ENCODE results near the gene KIF4A. TPM values are rescaled to one million over a fixed set of nuclear protein-coding genes. Genes with fewer than 3 reads are reported as not detected.

Gene KIF4A
- total and polyA plus RNA-seq, 2 of the 4 experiments (the other 2 are of a cell fraction) = 10.0 to 19.0 TPM

DNA sequence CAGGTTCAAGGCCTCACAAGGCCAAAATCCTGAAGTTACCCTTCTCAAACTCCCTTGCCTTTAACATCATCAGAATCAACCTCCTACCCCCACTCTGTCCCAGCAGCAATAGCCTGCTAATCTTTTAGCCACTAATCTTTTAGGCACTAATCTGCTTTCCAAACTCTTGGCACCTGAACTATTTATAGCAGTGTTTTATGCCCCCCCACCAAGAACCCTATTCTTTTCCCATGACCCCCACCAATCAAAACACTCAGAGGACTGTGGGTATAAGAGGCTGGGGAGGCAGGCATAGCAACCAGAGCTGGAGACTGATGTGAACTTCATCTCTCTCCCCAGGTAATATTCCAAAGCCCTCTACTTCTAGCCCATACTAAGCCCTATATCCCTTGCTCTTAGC is 21.9 kb upstream of the KIF4A start, which contains the start of gene ARR3:
TSS of gene ARR3 (plus strand) at position 301 of the 400 bp plus-strand sequence. CDS start 1,052 bp downstream, outside the sequence.
- in situ Hi-C loops (cut with MboI; ENCODE audit: low sequenced_read_pairs) (no loop called here), dilution Hi-C loops (cut with HindIII; ENCODE audit: low sequenced_read_pairs, unreplicated experiment) (no loop called here), intact Hi-C loops (cut with micrococcal nuclease) (no loop called here)
- Histone ChIP-seq H3K23ac (ENCODE audit: low read depth, low read length) (no peak within 1 kb of the TSS), H3K4ac (ENCODE audit: low read depth, low read length) (no peak within 1 kb of the TSS), H2AK9ac (replicated peaks; ENCODE audit: low read depth, low read length, poor library complexity) (no peak within 1 kb of the TSS), H4K5ac (ENCODE audit: low read depth, low read length) (no peak within 1 kb of the TSS), H2BK120ac (ENCODE audit: low read depth, low read length) (no peak within 1 kb of the TSS), H3K9me1 (ENCODE audit: insufficient read depth, low read length) (no peaks in the 10 kb centered on the region), H3K79me1 (ENCODE audit: low read depth in 1 of 2, low read length in 2 of 2) (no peaks in the 10 kb centered on the region), H4K8ac (ENCODE audit: low read depth in 2 of 2, low read length in 2 of 2) (no peak within 1 kb of the TSS), H3K9ac (ENCODE audit: low read depth, low read length) (no peak within 1 kb of the TSS), H2BK15ac (ENCODE audit: low read depth, low read length) (no peak within 1 kb of the TSS), H3K18ac (ENCODE audit: low read depth, low read length) (no peak within 1 kb of the TSS), H3K14ac (replicated peaks; ENCODE audit: low read depth, low read length) (no peak within 1 kb of the TSS), H2AFZ (replicated peaks; ENCODE audit: low read length, poor library complexity) (no peak within 1 kb of the TSS), H3K4me2 (ENCODE audit: low read depth, low read length) (no peak within 1 kb of the TSS), H2BK5ac (ENCODE audit: low read depth, low read length, poor library complexity, severe bottlenecking) (no peak within 1 kb of the TSS), H2AK5ac (ENCODE audit: low read depth, low read length) (no peak within 1 kb of the TSS), H3K4me3 (ENCODE audit: insufficient read depth, low read depth, low read length) (no peak within 1 kb of the TSS), H3K36me3 (ENCODE audit: control insufficient read depth, insufficient read depth, low read length) (no peaks in the 10 kb centered on the region), H3K27me3 (ENCODE audit: control insufficient read depth, insufficient read depth, low read length) (peaks cover 7% of the 10 kb centered on the region), H3K4me1 (ENCODE audit: control insufficient read depth, insufficient read depth, low read length) (no peaks in the 10 kb centered on the region), H2BK20ac (ENCODE audit: low read depth, low read length) (no peak within 1 kb of the TSS), H3K56ac (ENCODE audit: extremely low read depth, insufficient read depth, low read length) (no peak within 1 kb of the TSS), H4K20me1 (ENCODE audit: insufficient read depth, low read length) (no peaks in the 10 kb centered on the region), H4K91ac (ENCODE audit: insufficient read depth, low read depth, low read length) (no peak within 1 kb of the TSS), H3K27ac (ENCODE audit: insufficient read depth, low read length) (no peak within 1 kb of the TSS), H3K9me3 (ENCODE audit: control insufficient read depth, insufficient read depth, low read length) (no peaks in the 10 kb centered on the region)
- ChIA-PET POLR2A (ENCODE audit: unreplicated experiment) (no interaction called here), CTCF (no interaction called here)
- ATAC-seq (ENCODE audit: low read depth) = no peak
- no peak for DNase-seq
- TF ChIP-seq, protein P1, sequence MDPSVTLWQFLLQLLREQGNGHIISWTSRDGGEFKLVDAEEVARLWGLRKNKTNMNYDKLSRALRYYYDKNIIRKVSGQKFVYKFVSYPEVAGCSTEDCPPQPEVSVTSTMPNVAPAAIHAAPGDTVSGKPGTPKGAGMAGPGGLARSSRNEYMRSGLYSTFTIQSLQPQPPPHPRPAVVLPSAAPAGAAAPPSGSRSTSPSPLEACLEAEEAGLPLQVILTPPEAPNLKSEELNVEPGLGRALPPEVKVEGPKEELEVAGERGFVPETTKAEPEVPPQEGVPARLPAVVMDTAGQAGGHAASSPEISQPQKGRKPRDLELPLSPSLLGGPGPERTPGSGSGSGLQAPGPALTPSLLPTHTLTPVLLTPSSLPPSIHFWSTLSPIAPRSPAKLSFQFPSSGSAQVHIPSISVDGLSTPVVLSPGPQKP (IDR thresholded peaks at IDR 0.05; ENCODE audit: borderline replicate concordance, low read depth, low read length) = no peak
- TF ChIP-seq CEBPB (IDR thresholded peaks at IDR 0.05; ENCODE audit: low read depth, low read length) (no peak), CHD1 (IDR thresholded peaks at IDR 0.05; ENCODE audit: low read depth, low read length) (no peak), POLR2A (IDR thresholded peaks at IDR 0.05; ENCODE audit: low read depth, low read length) (no peak), RAD21 (IDR thresholded peaks at IDR 0.05; ENCODE audit: low read length) (no peak), MAFK (IDR thresholded peaks at IDR 0.05; ENCODE audit: low read depth, low read length) (no peak), RCOR1 (IDR thresholded peaks at IDR 0.05; ENCODE audit: insufficient replicate concordance, low read length) (no peak), RFX5 (IDR thresholded peaks at IDR 0.05; ENCODE audit: low read depth, low read length) (no peak), NFE2L2 (IDR thresholded peaks at IDR 0.05; ENCODE audit: low read depth, low read length) (no peak), BHLHE40 (IDR thresholded peaks at IDR 0.05; ENCODE audit: low read depth, low read length) (no peak), SMC3 (IDR thresholded peaks at IDR 0.05; ENCODE audit: low read depth, low read length) (no peak), MAZ (IDR thresholded peaks at IDR 0.05; ENCODE audit: borderline replicate concordance, low read depth, low read length) (no peak), MXI1 (IDR thresholded peaks at IDR 0.05; ENCODE audit: borderline replicate concordance, low read depth, low read length) (no peak), FOS (IDR thresholded peaks at IDR 0.05; ENCODE audit: low read depth, low read length) (no peak)
- TF ChIP-seq, protein P2, sequence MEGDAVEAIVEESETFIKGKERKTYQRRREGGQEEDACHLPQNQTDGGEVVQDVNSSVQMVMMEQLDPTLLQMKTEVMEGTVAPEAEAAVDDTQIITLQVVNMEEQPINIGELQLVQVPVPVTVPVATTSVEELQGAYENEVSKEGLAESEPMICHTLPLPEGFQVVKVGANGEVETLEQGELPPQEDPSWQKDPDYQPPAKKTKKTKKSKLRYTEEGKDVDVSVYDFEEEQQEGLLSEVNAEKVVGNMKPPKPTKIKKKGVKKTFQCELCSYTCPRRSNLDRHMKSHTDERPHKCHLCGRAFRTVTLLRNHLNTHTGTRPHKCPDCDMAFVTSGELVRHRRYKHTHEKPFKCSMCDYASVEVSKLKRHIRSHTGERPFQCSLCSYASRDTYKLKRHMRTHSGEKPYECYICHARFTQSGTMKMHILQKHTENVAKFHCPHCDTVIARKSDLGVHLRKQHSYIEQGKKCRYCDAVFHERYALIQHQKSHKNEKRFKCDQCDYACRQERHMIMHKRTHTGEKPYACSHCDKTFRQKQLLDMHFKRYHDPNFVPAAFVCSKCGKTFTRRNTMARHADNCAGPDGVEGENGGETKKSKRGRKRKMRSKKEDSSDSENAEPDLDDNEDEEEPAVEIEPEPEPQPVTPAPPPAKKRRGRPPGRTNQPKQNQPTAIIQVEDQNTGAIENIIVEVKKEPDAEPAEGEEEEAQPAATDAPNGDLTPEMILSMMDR (conservative IDR thresholded peaks at IDR 0.05; ENCODE audit: low read depth, low read length) = no peak
- TF ChIP-seq, protein P3, sequence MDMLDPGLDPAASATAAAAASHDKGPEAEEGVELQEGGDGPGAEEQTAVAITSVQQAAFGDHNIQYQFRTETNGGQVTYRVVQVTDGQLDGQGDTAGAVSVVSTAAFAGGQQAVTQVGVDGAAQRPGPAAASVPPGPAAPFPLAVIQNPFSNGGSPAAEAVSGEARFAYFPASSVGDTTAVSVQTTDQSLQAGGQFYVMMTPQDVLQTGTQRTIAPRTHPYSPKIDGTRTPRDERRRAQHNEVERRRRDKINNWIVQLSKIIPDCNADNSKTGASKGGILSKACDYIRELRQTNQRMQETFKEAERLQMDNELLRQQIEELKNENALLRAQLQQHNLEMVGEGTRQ (IDR thresholded peaks at IDR 0.05; ENCODE audit: low read depth, low read length) = no peak
- no TSS peak for BruUV-seq (replicated peaks)
